ENCODE data around the gene CD55.

CD55 gene

GRCh38 chr1:207305489-207305873, 16.0 kb upstream of the CD55 start:
- H3K4me3 ChIP-seq (ENCODE audit: low read depth, low read length) = no peak overlapping the region
- no peak for DNase-seq (ENCODE audit: low read depth)
- TF ChIP-seq CTCF (IDR thresholded peaks at IDR 0.05; ENCODE audit: insufficient read depth, low read depth, low read length, missing control alignments) = no peak

- no peak for TF ChIP-seq CTCF (IDR thresholded peaks at IDR 0.05; ENCODE audit: insufficient read depth, low read depth, low read length, missing control alignments)
- no peak overlapping the region for H3K4me3 ChIP-seq (ENCODE audit: low read depth, low read length)
- no peak for DNase-seq (ENCODE audit: low read depth)
These were observed 15.5 kb upstream of the CD55 start for GRCh38 chr1:207306023-207306422.

GRCh38 chr1:207306603-207307002, 14.9 kb upstream of the CD55 start:
- no peak for DNase-seq (ENCODE audit: low read depth)
- no peak for TF ChIP-seq CTCF (IDR thresholded peaks at IDR 0.05; ENCODE audit: insufficient read depth, low read depth, low read length, missing control alignments)
- H3K4me3 ChIP-seq (ENCODE audit: low read depth, low read length) = no peak overlapping the region

- no peak for DNase-seq (ENCODE audit: low read depth)
- H3K4me3 ChIP-seq (ENCODE audit: low read depth, low read length) = no peak overlapping the region
These were observed 12.9 kb upstream of the CD55 start for GRCh38 chr1:207308451-207309190.

GRCh38 chr1:207309745-207310273, 11.7 kb upstream of the CD55 start:
- H3K4me3 ChIP-seq (ENCODE audit: low read depth, low read length) = no peak overlapping the region
- no peak for TF ChIP-seq CTCF (IDR thresholded peaks at IDR 0.05; ENCODE audit: insufficient read depth, low read depth, low read length, missing control alignments)
- peak; percentile 24 for DNase-seq (ENCODE audit: low read depth)

More at GRCh38 chr1:207308451-207309190, 12.9 kb upstream of the CD55 start:
- no peak for TF ChIP-seq CTCF (IDR thresholded peaks at IDR 0.05; ENCODE audit: insufficient read depth, low read depth, low read length, missing control alignments)

- DNase-seq (ENCODE audit: low read depth) = no peak
- no peak overlapping the region for H3K4me3 ChIP-seq (ENCODE audit: low read depth, low read length)
- TF ChIP-seq CTCF (IDR thresholded peaks at IDR 0.05; ENCODE audit: insufficient read depth, low read depth, low read length, missing control alignments) = no peak
These were observed 9.4 kb upstream of the CD55 start for GRCh38 chr1:207311888-207312603.

All from GM12865 (cell line).